ENCODE results near the gene KCNAB1. TPM values are rescaled to one million over a fixed set of nuclear protein-coding genes. Genes with fewer than 3 reads are reported as not detected.

KCNAB1 gene
- total RNA-seq, 1 donor from 2014 or later, result 3.2 TPM

DNA sequence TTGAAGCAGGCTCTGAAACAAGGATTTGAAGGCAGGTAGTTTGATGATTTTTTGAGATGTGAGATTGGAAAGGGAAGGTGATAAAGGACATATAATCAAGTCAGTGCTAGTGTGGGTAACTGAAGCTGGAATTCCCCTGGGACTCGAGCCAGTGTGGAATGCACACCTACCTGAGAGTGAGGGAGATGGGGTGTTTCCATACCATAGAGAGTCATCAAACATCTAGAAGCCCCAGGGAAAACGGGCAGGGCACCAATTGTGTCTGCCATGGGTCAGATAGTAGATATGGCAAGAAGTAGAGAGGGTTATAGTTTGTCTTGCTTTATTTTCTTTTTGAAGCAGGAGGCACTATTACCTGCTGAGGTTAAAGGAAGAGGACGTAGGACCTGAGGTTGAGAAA, 314.5 kb downstream of the KCNAB1 start:
- DNase-seq, result no peak
- no peaks in the 10 kb centered on the region for H3K36me3 ChIP-seq

DNA sequence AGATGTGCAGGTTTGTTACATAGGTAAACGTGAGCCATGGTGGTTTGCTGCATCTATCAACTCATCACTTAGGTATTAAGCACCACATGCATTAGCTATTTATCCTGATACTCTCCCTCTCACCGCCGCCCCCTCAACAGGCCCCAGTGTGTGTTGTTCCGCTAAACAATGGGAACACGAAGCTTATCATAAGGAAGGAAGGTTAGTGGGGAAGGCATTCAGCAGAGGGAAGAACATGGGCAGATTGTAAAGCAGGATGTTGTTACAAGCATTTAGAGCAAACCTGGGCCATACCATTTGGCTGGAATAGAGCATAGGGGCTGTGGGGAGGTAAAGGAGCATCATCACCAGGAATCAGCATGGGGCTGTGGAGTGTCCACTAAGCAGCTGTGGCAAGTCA, 322.7 kb downstream of the KCNAB1 start:
- H3K9me3 ChIP-seq, result no peaks in the 10 kb centered on the region
- H3K27ac ChIP-seq, result no peak overlapping the region
- no peak for ATAC-seq
- TF ChIP-seq, protein P1, sequence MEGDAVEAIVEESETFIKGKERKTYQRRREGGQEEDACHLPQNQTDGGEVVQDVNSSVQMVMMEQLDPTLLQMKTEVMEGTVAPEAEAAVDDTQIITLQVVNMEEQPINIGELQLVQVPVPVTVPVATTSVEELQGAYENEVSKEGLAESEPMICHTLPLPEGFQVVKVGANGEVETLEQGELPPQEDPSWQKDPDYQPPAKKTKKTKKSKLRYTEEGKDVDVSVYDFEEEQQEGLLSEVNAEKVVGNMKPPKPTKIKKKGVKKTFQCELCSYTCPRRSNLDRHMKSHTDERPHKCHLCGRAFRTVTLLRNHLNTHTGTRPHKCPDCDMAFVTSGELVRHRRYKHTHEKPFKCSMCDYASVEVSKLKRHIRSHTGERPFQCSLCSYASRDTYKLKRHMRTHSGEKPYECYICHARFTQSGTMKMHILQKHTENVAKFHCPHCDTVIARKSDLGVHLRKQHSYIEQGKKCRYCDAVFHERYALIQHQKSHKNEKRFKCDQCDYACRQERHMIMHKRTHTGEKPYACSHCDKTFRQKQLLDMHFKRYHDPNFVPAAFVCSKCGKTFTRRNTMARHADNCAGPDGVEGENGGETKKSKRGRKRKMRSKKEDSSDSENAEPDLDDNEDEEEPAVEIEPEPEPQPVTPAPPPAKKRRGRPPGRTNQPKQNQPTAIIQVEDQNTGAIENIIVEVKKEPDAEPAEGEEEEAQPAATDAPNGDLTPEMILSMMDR (IDR thresholded peaks at IDR 0.05), result no peak
- no peaks in the 10 kb centered on the region for H3K4me1 ChIP-seq
- intact Hi-C loops (cut with DNase I), result no loop called here
- H3K36me3 ChIP-seq, result no peaks in the 10 kb centered on the region
- no peaks in the 10 kb centered on the region for H3K27me3 ChIP-seq
- H3K4me3 ChIP-seq, result no peak overlapping the region
- no peak for DNase-seq

More for the DNA sequence above, 314.5 kb downstream of the KCNAB1 start:
- H3K27me3 ChIP-seq, result no peaks in the 10 kb centered on the region
- intact Hi-C loops (cut with DNase I), result no loop called here
- no peaks in the 10 kb centered on the region for H3K9me3 ChIP-seq
- H3K27ac ChIP-seq, result no peak overlapping the region
- TF ChIP-seq, protein P1 (IDR thresholded peaks at IDR 0.05), result no peak
- no peaks in the 10 kb centered on the region for H3K4me1 ChIP-seq
- no peak overlapping the region for H3K4me3 ChIP-seq
- ATAC-seq, result no peak

DNA sequence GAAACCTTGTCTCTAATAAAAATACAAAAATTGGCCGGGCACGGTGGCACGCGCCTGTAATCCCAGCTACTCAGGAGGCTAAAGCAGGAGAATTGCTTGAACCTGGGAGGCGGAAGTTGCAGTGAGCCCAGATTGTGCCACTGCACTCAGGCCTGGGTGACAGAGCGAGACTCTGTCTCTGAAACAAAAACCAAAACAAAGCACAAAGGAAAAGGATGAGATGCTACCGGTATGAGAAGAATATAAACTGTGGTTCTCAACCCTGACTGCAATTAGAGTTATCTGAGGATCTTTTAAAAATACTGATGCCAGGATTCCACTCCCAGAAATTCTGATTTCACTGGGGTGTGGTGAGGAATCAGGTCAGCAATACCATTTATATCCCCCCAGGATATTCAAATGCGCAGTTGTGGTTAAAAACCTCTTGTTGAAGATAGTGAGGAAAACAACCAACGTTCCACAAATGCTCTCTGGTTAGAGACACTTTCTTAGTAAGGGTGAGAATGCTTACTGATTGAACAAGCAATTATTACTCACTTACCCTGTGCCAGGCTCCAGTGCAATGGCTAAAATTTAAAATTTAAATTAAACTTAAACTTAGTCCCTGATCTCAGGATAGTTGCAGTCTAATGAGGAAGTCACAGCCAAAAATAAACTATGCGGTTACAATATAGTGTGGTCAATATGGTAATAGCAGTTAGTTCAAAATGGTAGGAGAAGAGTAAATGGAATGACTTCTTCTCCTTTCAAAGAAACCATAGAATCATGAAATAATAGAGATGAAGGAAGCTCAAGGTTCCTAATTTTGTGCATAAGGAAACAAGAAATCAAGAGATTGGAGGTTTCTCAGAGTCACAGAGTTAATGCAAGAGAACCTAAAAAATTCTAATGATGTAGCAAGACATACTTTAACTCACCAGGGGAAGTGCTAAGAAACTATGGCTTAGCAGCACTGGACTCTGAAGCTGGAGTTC, 325.0 kb downstream of the KCNAB1 start:
- H3K4me3 ChIP-seq, result no peak overlapping the region
- no peak for DNase-seq
- intact Hi-C loops (cut with DNase I), result no loop called here
- no peaks in the 10 kb centered on the region for H3K4me1 ChIP-seq
- H3K9me3 ChIP-seq, result no peaks in the 10 kb centered on the region
- TF ChIP-seq, protein P1 (IDR thresholded peaks at IDR 0.05), result no peak
- ATAC-seq, result peak; percentile 43
- no peaks in the 10 kb centered on the region for H3K27me3 ChIP-seq
- H3K36me3 ChIP-seq, result no peaks in the 10 kb centered on the region
- no peak overlapping the region for H3K27ac ChIP-seq

DNA sequence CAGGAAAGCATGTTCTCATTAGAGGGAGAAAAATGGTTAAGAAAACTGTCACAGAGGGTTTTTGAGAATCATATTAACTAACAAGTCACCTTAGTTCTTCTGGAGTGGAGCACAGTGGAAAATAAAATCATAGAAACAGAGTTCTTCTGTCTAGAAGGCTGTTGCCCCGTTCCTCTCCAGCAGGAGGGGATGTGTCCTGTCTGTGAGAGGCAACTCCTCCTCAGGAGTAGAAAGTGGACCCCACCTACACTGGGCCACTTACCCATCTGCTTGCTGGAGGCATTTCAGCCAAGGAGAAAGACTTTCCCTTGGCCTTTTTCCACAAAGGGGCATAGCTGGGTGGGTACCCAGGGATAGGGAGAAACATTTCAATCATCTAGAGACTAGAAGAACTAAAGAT, 327.9 kb downstream of the KCNAB1 start:
- ATAC-seq (no peak), DNase-seq (no peak)
- no peak overlapping the region for H3K4me3 ChIP-seq
- H3K4me1 ChIP-seq, result no peaks in the 10 kb centered on the region
- no peaks in the 10 kb centered on the region for H3K9me3 ChIP-seq
- H3K27me3 ChIP-seq, result no peaks in the 10 kb centered on the region
- intact Hi-C loops (cut with DNase I), result no loop called here
- TF ChIP-seq, protein P1 (IDR thresholded peaks at IDR 0.05), result no peak
- H3K36me3 ChIP-seq, result no peaks in the 10 kb centered on the region
- no peak overlapping the region for H3K27ac ChIP-seq

DNA sequence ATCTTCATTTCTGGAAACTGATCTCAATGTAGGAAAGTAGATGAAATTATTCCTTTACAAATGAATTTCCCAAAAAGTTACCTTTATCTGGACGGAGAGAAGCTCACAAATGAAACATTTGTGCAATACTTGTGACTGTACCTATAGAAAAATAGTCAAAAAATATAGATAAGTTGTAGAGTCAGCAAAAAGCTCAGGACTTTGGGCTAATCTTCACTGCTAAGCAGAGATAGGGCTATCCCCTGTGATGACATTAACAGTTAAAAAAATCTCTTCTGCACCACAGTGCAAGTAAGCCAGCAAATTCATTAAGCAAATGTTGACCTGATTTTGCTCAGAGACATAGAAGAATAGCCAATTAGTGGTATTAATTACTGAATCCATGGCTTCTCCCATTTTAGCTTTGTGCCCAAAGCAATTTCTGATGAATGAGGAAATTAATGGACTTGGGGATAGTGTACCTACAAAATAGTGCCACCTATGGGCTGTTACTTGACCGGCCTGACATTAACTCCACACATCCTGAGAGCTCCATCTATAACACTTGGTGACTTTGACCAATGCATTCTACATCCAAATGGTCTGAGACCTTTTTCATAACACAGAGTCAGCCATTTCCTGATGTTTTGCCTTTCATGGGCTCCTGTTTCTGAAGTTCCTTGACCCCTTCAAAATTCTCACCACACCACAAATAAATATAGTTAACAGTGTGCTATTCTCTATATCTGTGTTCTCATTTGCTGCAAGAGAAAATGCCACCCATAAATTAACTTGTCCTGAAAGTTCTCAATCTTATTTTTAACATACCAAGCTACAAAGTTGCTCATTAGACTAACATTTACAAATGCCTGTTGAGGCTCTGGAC, 329.6 kb downstream of the KCNAB1 start:
- H3K4me1 ChIP-seq, result no peaks in the 10 kb centered on the region
- TF ChIP-seq, protein P1 (IDR thresholded peaks at IDR 0.05), result peak; percentile 46
- no peaks in the 10 kb centered on the region for H3K27me3 ChIP-seq
- no peaks in the 10 kb centered on the region for H3K36me3 ChIP-seq
- no peak overlapping the region for H3K4me3 ChIP-seq
- no peaks in the 10 kb centered on the region for H3K9me3 ChIP-seq
- DNase-seq (no peak), ATAC-seq (peak; percentile 78)
- intact Hi-C loops (cut with DNase I), result no loop called here
- no peak overlapping the region for H3K27ac ChIP-seq
